Stimulated activated CD8-positive, alpha-beta memory T cell treated with anti-CD3 and anti-CD28 coated beads, Interleukin-15, amount 100 ng/mL, for 1 hour (primary cell): Measurements from ENCODE around the gene CSNK1D.
"Not testable (repeated sequence)": the region's sequence is repeated elsewhere in the genome, so short reads cannot be mapped to it uniquely, and the experiment has no call there.

Experiments used
- DNase-seq: peaks from one replicate; pipeline ENCODE4 v3.0.0-alpha.2; 2020; ENCODE audit warnings: low read depth

The CSNK1D gene

GRCh38 chr17:82272495-82273326 lies 789 bp downstream of the CSNK1D start:
- DNase-seq: no peak

GRCh38 chr17:82271401-82271800 lies 2.1 kb downstream of the CSNK1D start:
- DNase-seq: no peak

- DNase-seq: no peak
Measured at GRCh38 chr17:82270651-82271050, 2.8 kb downstream of the CSNK1D start.

GRCh38 chr17:82269882-82270500 lies 3.5 kb downstream of the CSNK1D start:
- no peak for DNase-seq

- no peak for DNase-seq
Measured at GRCh38 chr17:82269138-82269881, 4.2 kb downstream of the CSNK1D start.

GRCh38 chr17:82267575-82268379 lies 5.7 kb downstream of the CSNK1D start:
- peak; percentile 16 for DNase-seq

- no peak for DNase-seq
Measured at GRCh38 chr17:82266142-82266541, 7.4 kb downstream of the CSNK1D start.

- DNase-seq: no peak
Measured at GRCh38 chr17:82263641-82264040, 9.9 kb downstream of the CSNK1D start.

- no peak for DNase-seq
Measured at GRCh38 chr17:82262344-82262743, 11.2 kb downstream of the CSNK1D start.

GRCh38 chr17:82259972-82260961 lies 13.2 kb downstream of the CSNK1D start:
- DNase-seq: not testable (repeated sequence)

GRCh38 chr17:82258555-82258954 lies 14.9 kb downstream of the CSNK1D start:
- DNase-seq: no peak

- DNase-seq: peak; percentile 33
Measured at GRCh38 chr17:82257473-82257872, 16.0 kb downstream of the CSNK1D start.

- DNase-seq: no peak
Measured at GRCh38 chr17:82256242-82256885, 17.1 kb downstream of the CSNK1D start.

GRCh38 chr17:82255402-82255972 lies 18.0 kb downstream of the CSNK1D start:
- DNase-seq: no peak

GRCh38 chr17:82254746-82255145 lies 18.8 kb downstream of the CSNK1D start:
- DNase-seq: not testable (repeated sequence)

GRCh38 chr17:82254096-82254495 lies 19.4 kb downstream of the CSNK1D start:
- DNase-seq: not testable (repeated sequence)

- DNase-seq: no peak
Measured at GRCh38 chr17:82253179-82253544, 20.3 kb downstream of the CSNK1D start.

- DNase-seq: no peak
Measured at GRCh38 chr17:82252511-82253178, 20.9 kb downstream of the CSNK1D start.

- no peak for DNase-seq
Measured at GRCh38 chr17:82250868-82251500, 22.5 kb downstream of the CSNK1D start.
